Upper lobe of right lung (tissue), 1 donor: ENCODE results near the gene CPSF4L. TPM values are rescaled to one million over a fixed set of nuclear protein-coding genes. Genes with fewer than 3 reads are reported as not detected.
A peak's percentile ranks its signal among the peaks of the same experiment; 100 is the strongest.

ENCODE experiments used
- ATAC-seq: fragments of 200-7000 bp; cut with Tn5 transposase; one replicate; pipeline ENCODE4 v1.9.1; 2020; ENCODE audit warnings: mild to moderate bottlenecking, moderate library complexity
- DNase-seq: peaks from one replicate; pipeline ENCODE4 v3.0.0-alpha.2; 2020
- H3K27ac ChIP-seq: fragments of 200-600 bp; one replicate; pipeline ENCODE4 v1.8.0; 2022
- H3K27me3 ChIP-seq: fragments of 200-600 bp; one replicate; pipeline ENCODE4 v1.8.0; 2022; ENCODE audit warnings: mild to moderate bottlenecking
- H3K36me3 ChIP-seq: fragments of 200-600 bp; one replicate; pipeline ENCODE4 v1.8.0; 2022
- H3K4me1 ChIP-seq: fragments of 200-600 bp; one replicate; pipeline ENCODE4 v1.8.0; 2022
- H3K4me3 ChIP-seq: fragments of 200-600 bp; one replicate; pipeline ENCODE4 v1.8.0; 2022; ENCODE audit warnings: mild to moderate bottlenecking
- H3K9me3 ChIP-seq: fragments of 200-600 bp; one replicate; pipeline ENCODE4 v1.8.0; 2022
- CTCF ChIP-seq: fragments of 200-600 bp; IDR thresholded peaks from one replicate; pipeline ENCODE4 v1.8.0; 2022; ENCODE audit warnings: antibody characterized with exemption
- intact Hi-C: fragments of 100-400 bp; cut with DNase I; formaldehyde crosslinking; loops from one replicate; pipeline ENCODE4 v1.11.0; 2022
- total RNA-seq: library from RNA; stranded (reverse); fragmentation: NEBNext Ultra II Directional; extraction: Animal tissue kit (Norgen Biotek cat#: 25700); gene quantifications from one replicate; pipeline ENCODE4 v1.2.1, GENCODE V29; 2021
- donor health status: DM: no; HTN: yes; CAD: no; lungs with severe emphysema.

CPSF4L gene
- total RNA-seq, 1 donor from 2014 or later, result not detected

GRCh38 chr17:73210002-73210678 lies 51.5 kb downstream of the CPSF4L start:
- Histone ChIP-seq H3K4me1 (no peaks in the 10 kb centered on the region), H3K27ac (no peak overlapping the region), H3K4me3 (no peak overlapping the region), H3K27me3 (no peaks in the 10 kb centered on the region), H3K36me3 (peaks cover 56% of the 10 kb centered on the region), H3K9me3 (no peaks in the 10 kb centered on the region)
- intact Hi-C loops, result no loop called here
- no peak for DNase-seq
- no peak for ATAC-seq
- TF ChIP-seq CTCF, result peak; percentile 27

DNA sequence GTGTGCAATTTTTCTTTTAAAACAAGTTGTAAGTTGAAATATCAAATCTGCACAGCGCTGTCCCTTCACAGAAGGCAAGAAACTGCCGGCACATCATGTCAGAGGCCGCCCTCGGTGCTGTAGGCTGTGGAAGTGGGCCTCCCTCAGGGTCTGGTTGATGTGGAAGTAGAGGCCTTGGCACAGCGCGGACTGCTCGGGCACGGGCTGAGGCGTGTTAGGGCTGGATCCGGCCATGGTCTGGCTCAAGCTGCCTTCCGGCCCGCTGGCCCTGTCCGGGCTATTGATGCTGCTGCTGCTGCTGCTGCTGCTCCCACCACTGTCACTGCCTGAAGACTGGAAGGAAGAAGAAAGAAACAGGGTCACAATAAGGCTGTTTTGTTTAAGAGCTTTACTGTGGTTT lies 52.2 kb downstream of the CPSF4L start:
- TF ChIP-seq CTCF, result no peak
- Histone ChIP-seq H3K9me3 (no peaks in the 10 kb centered on the region), H3K27me3 (no peaks in the 10 kb centered on the region), H3K4me3 (no peak overlapping the region), H3K36me3 (peaks cover 63% of the 10 kb centered on the region), H3K27ac (no peak overlapping the region), H3K4me1 (no peaks in the 10 kb centered on the region)
- intact Hi-C loops, result no loop called here
- DNase-seq, result no peak
- no peak for ATAC-seq

GRCh38 chr17:73208139-73208827 lies 53.4 kb downstream of the CPSF4L start:
- H3K9me3 ChIP-seq, result no peaks in the 10 kb centered on the region
- no peak overlapping the region for H3K27ac ChIP-seq
- no peak for ATAC-seq
- DNase-seq, result no peak
- peaks cover 7% of the 10 kb centered on the region for H3K4me1 ChIP-seq
- no peak overlapping the region for H3K4me3 ChIP-seq
- TF ChIP-seq CTCF, result no peak
- intact Hi-C loops, result no loop called here
- no peaks in the 10 kb centered on the region for H3K27me3 ChIP-seq
- peaks cover 70% of the 10 kb centered on the region for H3K36me3 ChIP-seq

DNA sequence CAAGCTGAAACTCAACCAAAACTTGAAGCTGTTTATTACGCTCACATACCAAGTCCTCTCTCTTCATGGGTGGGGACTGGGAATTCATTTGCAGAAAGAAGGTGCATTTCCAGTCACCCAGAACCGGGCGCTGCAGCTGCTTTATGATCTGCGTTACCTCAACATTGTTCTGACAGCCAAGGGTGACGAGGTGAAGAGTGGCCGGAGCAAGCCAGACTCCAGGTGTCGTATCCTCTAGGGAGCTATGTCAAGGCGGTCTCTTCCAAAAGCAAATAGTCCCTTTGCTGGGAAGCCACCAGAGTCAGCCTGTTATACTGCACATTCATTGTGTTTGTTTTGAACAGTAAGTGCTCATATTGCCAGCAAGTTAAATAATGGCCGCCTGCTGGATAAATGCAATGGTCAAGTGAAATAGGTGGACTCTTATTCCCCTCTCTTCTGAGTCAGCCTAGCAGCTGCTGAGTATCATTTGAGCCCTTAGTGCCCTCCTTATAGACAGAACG lies 56.2 kb downstream of the CPSF4L start:
- intact Hi-C loops, result no loop called here
- Histone ChIP-seq H3K4me3 (no peak overlapping the region), H3K9me3 (no peaks in the 10 kb centered on the region), H3K27me3 (no peaks in the 10 kb centered on the region), H3K4me1 (peaks cover 12% of the 10 kb centered on the region), H3K27ac (no peak overlapping the region), H3K36me3 (peaks cover 96% of the 10 kb centered on the region)
- TF ChIP-seq CTCF, result no peak
- no peak for DNase-seq
- ATAC-seq, result no peak

DNA sequence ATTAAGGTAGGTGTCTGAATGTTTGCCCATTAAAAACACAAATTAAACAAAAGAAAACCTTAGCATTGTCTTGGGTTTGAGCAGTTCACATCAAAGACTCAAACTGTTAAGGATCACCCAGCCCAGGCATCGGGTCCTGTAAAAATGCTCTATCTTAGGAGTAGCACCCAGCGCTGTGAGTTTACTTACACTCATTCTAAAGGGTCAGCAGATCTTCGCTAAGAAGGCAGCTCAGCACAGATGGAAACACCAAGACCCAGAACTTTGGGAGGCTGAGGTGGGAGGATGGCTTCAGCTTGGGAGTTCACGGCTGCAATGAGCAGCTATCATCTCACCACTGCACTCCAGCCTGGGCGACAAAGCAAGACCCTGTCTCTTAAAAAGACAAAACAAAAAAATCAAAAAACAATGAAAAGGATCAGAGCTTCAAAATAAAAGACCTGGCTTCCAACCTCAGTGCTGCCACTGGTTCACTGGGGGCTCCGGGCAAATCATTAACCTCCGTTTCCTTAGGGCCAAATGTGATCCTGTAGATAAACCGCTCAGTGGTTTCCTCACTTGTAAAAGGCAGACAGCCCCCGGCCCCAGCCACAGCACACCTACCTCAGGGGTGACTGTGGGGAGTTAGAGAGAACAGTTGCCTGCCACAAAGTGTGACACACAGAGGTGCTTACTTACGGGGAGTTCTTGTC lies 57.7 kb downstream of the CPSF4L start:
- Histone ChIP-seq H3K4me1 (peaks cover 12% of the 10 kb centered on the region), H3K27me3 (no peaks in the 10 kb centered on the region), H3K4me3 (no peak overlapping the region), H3K27ac (no peak overlapping the region), H3K36me3 (peaks cover 100% of the 10 kb centered on the region), H3K9me3 (no peaks in the 10 kb centered on the region)
- ATAC-seq (no peak), DNase-seq (no peak)
- intact Hi-C loops, result no loop called here
- no peak for TF ChIP-seq CTCF
